ENCODE results near the gene POLR3C. TPM values are rescaled to one million over a fixed set of nuclear protein-coding genes. Genes with fewer than 3 reads are reported as not detected.

Gene POLR3C
- total and polyA plus RNA-seq, 2 of the 13 experiments (the other 11 are each of a cell fraction or from before 2014, with no cell fraction given), result 15.5 to 24.3 TPM

DNA sequence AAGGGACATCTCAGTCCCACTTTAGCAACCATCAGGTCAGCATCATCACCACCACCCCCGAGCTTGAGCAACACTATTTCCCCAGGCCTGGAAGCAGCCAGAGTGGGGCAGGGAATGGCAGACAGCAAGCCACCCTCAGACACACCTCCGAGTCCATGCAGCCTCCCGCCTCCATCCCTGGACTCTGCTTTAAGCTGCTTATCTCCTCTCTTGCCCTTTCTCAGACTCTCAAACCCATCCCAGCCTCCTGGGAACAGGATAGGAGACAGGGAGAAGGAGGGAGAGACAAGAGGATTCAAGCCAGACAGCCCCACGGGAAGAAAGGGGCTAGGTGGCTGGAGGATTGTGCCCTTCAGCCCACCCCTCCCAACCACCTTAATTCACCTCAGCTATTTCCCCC lies 33.2 kb downstream of the POLR3C start (continued):
- TF ChIP-seq HMGA1 (CRISPR knock-in tag; conservative IDR thresholded peaks at IDR 0.05) (no peak), ZNF12 (CRISPR knock-in tag; IDR thresholded peaks at IDR 0.05) (no peak), ZBED4 (CRISPR knock-in tag; IDR thresholded peaks at IDR 0.05; ENCODE audit: borderline replicate concordance) (no peak), ZKSCAN1 (IDR thresholded peaks at IDR 0.05; ENCODE audit: low read length) (no peak)

- in situ Hi-C loops (cut with HindIII; ENCODE audit: extremely low pct_ligation_motif_present, low pct_unique_long_range_greater_than_20kb), result no loop called here
- CTCF ChIA-PET (ENCODE audit: low intra/inter-chr PET ratio, low total read pairs), result interaction anchor here (0.8 kb wide), 1 partner anchor 12 kb away, joined by 3 read pairs; no protein-coding TSS in a partner anchor
- Histone ChIP-seq H3K4me2 (ENCODE audit: low read depth, low read length) (peak overlapping the region; percentile 88), H3K4me3 (replicated peaks in 1 of 3; ENCODE audit: insufficient read depth in 1 of 3, low read depth in 2 of 3, low read length in 3 of 3) (peak overlapping the region; percentile 82 to 92 (median 87)), H2AFZ (ENCODE audit: low read length) (peak overlapping the region; percentile 42), H3K27ac (ENCODE audit: extremely low read length, insufficient read depth, low read length) (no peak overlapping the region), H3K36me3 (replicated peaks in 1 of 2; ENCODE audit: control insufficient read depth in 1 of 2, insufficient read depth in 2 of 2, low read length in 2 of 2) (peaks cover 6 to 20% of the 10 kb centered on the region in 2 experiments), H3K4me1 (ENCODE audit: insufficient read depth, low read length) (peaks cover 21% of the 10 kb centered on the region), H3K79me2 (ENCODE audit: insufficient read depth, low read length) (peaks cover 3% of the 10 kb centered on the region), H3K9ac (ENCODE audit: insufficient read depth, low read depth, low read length) (peak overlapping the region; percentile 68), H4K20me1 (ENCODE audit: insufficient read depth, low read length) (no peaks in the 10 kb centered on the region), H3K9me3 (ENCODE audit: low read length) (no peaks in the 10 kb centered on the region), H3K27me3 (ENCODE audit: control insufficient read depth in 1 of 2, insufficient read depth in 2 of 2, low read length in 2 of 2) (0 out of 5 replicates have a peak, but pooled peaks cover 0 to 2% of the 10 kb centered on the region in 2 experiments)
- DNase-seq (ENCODE audit: low spot score) (no peak), FAIRE-seq (no peak), ATAC-seq (peak; percentile 34)
- no TSS peak for BruUV-seq (replicated peaks)
- POLR2A ChIA-PET, result interaction anchor here (0.9 to 2.6 kb wide), 15 partner anchors 12 to 577 kb away, joined by 3 to 44 read pairs (median 10); partner anchors contain the start of genes ANKRD34A, ANKRD35, LIX1L and NUDT17
- whole genome bisulfite sequencing (ENCODE audit: low lambda C conversion rate), result under 1% methylated on average over 34 of the region's 35 CpGs
- TF ChIP-seq TBP (CRISPR knock-in tag; IDR thresholded peaks at IDR 0.05) (no peak), ZSCAN25 (CRISPR knock-in tag; IDR thresholded peaks at IDR 0.05) (peak; percentile 43; the same call in 1 of the 2 replicates), ETS1 (CRISPR knock-in tag; IDR thresholded peaks at IDR 0.05) (0 out of 2 replicates have a peak, but pooled peaks have one; percentile 16), ZNF772 (CRISPR knock-in tag; IDR thresholded peaks at IDR 0.05) (peak; percentile 22; the same call in 1 of the 2 replicates), ZBTB7A (CRISPR knock-in tag; IDR thresholded peaks at IDR 0.05) (0 out of 2 replicates have a peak, but pooled peaks have one; percentile 62), ZNF317 (CRISPR knock-in tag; IDR thresholded peaks at IDR 0.05) (peak; percentile 12; the same call in 1 of the 2 replicates), ZNF766 (CRISPR knock-in tag; IDR thresholded peaks at IDR 0.05; ENCODE audit: borderline replicate concordance) (no peak), ZNF839 (CRISPR knock-in tag; IDR thresholded peaks at IDR 0.05; ENCODE audit: borderline replicate concordance) (0 out of 2 replicates have a peak, but pooled peaks have one; percentile 32)
- TF ChIP-seq, protein P1, sequence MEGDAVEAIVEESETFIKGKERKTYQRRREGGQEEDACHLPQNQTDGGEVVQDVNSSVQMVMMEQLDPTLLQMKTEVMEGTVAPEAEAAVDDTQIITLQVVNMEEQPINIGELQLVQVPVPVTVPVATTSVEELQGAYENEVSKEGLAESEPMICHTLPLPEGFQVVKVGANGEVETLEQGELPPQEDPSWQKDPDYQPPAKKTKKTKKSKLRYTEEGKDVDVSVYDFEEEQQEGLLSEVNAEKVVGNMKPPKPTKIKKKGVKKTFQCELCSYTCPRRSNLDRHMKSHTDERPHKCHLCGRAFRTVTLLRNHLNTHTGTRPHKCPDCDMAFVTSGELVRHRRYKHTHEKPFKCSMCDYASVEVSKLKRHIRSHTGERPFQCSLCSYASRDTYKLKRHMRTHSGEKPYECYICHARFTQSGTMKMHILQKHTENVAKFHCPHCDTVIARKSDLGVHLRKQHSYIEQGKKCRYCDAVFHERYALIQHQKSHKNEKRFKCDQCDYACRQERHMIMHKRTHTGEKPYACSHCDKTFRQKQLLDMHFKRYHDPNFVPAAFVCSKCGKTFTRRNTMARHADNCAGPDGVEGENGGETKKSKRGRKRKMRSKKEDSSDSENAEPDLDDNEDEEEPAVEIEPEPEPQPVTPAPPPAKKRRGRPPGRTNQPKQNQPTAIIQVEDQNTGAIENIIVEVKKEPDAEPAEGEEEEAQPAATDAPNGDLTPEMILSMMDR (CRISPR knock-in tag; IDR thresholded peaks at IDR 0.05), result peak; percentile 6; the same call in 1 of the 2 replicates
- TF ChIP-seq, protein P2, sequence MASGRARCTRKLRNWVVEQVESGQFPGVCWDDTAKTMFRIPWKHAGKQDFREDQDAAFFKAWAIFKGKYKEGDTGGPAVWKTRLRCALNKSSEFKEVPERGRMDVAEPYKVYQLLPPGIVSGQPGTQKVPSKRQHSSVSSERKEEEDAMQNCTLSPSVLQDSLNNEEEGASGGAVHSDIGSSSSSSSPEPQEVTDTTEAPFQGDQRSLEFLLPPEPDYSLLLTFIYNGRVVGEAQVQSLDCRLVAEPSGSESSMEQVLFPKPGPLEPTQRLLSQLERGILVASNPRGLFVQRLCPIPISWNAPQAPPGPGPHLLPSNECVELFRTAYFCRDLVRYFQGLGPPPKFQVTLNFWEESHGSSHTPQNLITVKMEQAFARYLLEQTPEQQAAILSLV (CRISPR knock-in tag; IDR thresholded peaks at IDR 0.05; ENCODE audit: borderline replicate concordance), result 0 out of 2 replicates have a peak, but pooled peaks have one; percentile 5
- intact Hi-C loops (cut with micrococcal nuclease; ENCODE audit: unreplicated experiment), result loop anchor here (5.0 kb wide), 2 partner anchors 34 to 104 kb away; partner anchors contain the start of genes ANKRD34A and POLR3GL
Observed at GRCh38 chr1:145858238-145858900, 34.4 kb downstream of the POLR3C start.
